OCI-LY1 (cell line): ENCODE measurements around the gene TCF4.

ENCODE experiments used
- H2AFZ ChIP-seq: fragments of 200-600 bp; sonication (generic), shearing (Covaris generic); 2 replicates; pipeline ENCODE4 v1.6.0; 2014; ENCODE audit warnings: antibody characterized with exemption, mild to moderate bottlenecking, low read length
- H3F3A ChIP-seq: fragments of 200-600 bp; sonication (generic), shearing (Covaris generic); 2 replicates; pipeline ENCODE4 v1.6.0; 2014; ENCODE audit warnings: mild to moderate bottlenecking, antibody characterized with exemption, low read length, moderate library complexity; ENCODE audit not compliant: insufficient read depth
- H3K27ac ChIP-seq: fragments of 200-600 bp; sonication (generic); 2 replicates; pipeline ENCODE4 v1.5.1; 2014; ENCODE audit warnings: low read length, mixed run types, mild to moderate bottlenecking, low read depth; ENCODE audit not compliant: poor library complexity, severe bottlenecking
- H3K27me3 ChIP-seq: fragments of 200-600 bp; sonication (generic); 2 replicates; pipeline ENCODE4 v1.6.0; 2014; ENCODE audit warnings: antibody characterized with exemption, mild to moderate bottlenecking, low read length, moderate library complexity; ENCODE audit not compliant: insufficient read depth
- H3K36me3 ChIP-seq: fragments of 200-600 bp; sonication (generic); 2 replicates; pipeline ENCODE4 v1.6.1; 2014; ENCODE audit warnings: mild to moderate bottlenecking, antibody characterized with exemption, low read length, moderate library complexity, mixed read lengths; ENCODE audit not compliant: insufficient read depth
- H3K4me1 ChIP-seq: fragments of 200-600 bp; sonication (generic); 2 replicates; pipeline ENCODE4 v1.5.1; 2014; ENCODE audit warnings: mild to moderate bottlenecking, low read length, moderate library complexity; ENCODE audit not compliant: insufficient read depth, severe bottlenecking
- H3K4me2 ChIP-seq: fragments of 200-600 bp; sonication (generic), shearing (Covaris generic); 2 replicates; pipeline ENCODE4 v1.6.1; 2014; ENCODE audit warnings: low read length
- H3K4me3 ChIP-seq: fragments of 200-600 bp; sonication (generic); 2 replicates; pipeline ENCODE4 v1.5.1; 2014; ENCODE audit warnings: low read length, low read depth, mild to moderate bottlenecking, mixed read lengths; ENCODE audit not compliant: poor library complexity, severe bottlenecking
- H3K79me2 ChIP-seq: fragments of 200-600 bp; shearing (Covaris generic); 2 replicates; pipeline ENCODE4 v1.6.1; 2016; ENCODE audit warnings: mixed run types, low read length, mixed read lengths; ENCODE audit not compliant: insufficient read depth
- H3K9ac ChIP-seq: fragments of 200-600 bp; sonication (generic), shearing (Covaris generic); 2 replicates; pipeline ENCODE4 v1.6.1; 2014; ENCODE audit warnings: mild to moderate bottlenecking, low read length, mixed read lengths
- H3K9me2 ChIP-seq: fragments of 200-600 bp; sonication (generic), shearing (Covaris generic); 2 replicates; pipeline ENCODE4 v1.6.1; 2014; ENCODE audit warnings: low read depth, mild to moderate bottlenecking, low read length, mixed read lengths
- H3K9me3 ChIP-seq: fragments of 200-600 bp; shearing (Covaris generic); 2 replicates; pipeline ENCODE4 v1.6.1; 2014; ENCODE audit warnings: low read length, mixed read lengths
- H4K20me1 ChIP-seq: fragments of 200-600 bp; sonication (generic), shearing (Covaris generic); 2 replicates; pipeline ENCODE4 v1.6.0; 2016; ENCODE audit warnings: mild to moderate bottlenecking, low read length; ENCODE audit not compliant: insufficient read depth
- CTCF ChIP-seq: fragments of 200-600 bp; sonication (generic), shearing (Covaris generic); IDR thresholded peaks from 2 replicates; pipeline ENCODE4 v1.5.1; 2017; ENCODE audit warnings: mild to moderate bottlenecking, antibody characterized with exemption, low read length, moderate library complexity, mixed read lengths
- EZH2 ChIP-seq: fragments of 200-600 bp; sonication (generic), shearing (Covaris generic); IDR thresholded peaks from 2 replicates; pipeline ENCODE4 v1.8.0; 2017; ENCODE audit warnings: borderline replicate concordance, mixed run types, mild to moderate bottlenecking, antibody characterized with exemption, low read length, moderate library complexity, mixed read lengths

The TCF4 gene

DNA sequence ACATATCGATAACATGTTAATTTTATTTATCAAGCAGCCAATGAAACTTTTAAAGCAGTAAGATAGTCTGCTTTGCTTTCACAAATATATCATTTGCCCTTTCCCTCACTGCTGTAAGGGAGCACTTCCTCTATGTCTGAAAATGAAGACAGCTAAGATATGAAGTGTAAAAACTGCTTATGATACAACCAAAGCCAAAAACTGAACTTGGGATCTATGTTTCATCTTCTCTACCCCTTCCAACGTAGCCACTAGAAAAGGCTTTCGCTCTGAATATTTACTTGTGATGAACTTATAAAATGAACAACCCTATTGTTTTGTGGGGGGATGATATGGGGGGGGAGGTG lies 140.3 kb downstream of the TCF4 start:
- H3K9ac ChIP-seq, result peak overlapping the region; percentile 53
- H3K4me1 ChIP-seq, result peaks cover 82% of the 10 kb centered on the region
- H4K20me1 ChIP-seq, result no peaks in the 10 kb centered on the region
- peaks cover 8% of the 10 kb centered on the region for H3K79me2 ChIP-seq
- H3K36me3 ChIP-seq, result peaks cover 18% of the 10 kb centered on the region
- 0 out of 2 replicates have a peak, but pooled peaks cover 3% of the 10 kb centered on the region for H3F3A ChIP-seq
- peak overlapping the region; percentile 94 for H3K27ac ChIP-seq
- peaks cover 13% of the 10 kb centered on the region; the same call in 1 of the 2 replicates for H3K9me3 ChIP-seq
- peak overlapping the region; percentile 51 for H3K4me2 ChIP-seq
- H3K9me2 ChIP-seq, result no peaks in the 10 kb centered on the region
- peak overlapping the region; percentile 16 for H3K4me3 ChIP-seq
- TF ChIP-seq CTCF (no peak), EZH2 (no peak)
- no peak overlapping the region for H2AFZ ChIP-seq
- H3K27me3 ChIP-seq, result no peaks in the 10 kb centered on the region

DNA sequence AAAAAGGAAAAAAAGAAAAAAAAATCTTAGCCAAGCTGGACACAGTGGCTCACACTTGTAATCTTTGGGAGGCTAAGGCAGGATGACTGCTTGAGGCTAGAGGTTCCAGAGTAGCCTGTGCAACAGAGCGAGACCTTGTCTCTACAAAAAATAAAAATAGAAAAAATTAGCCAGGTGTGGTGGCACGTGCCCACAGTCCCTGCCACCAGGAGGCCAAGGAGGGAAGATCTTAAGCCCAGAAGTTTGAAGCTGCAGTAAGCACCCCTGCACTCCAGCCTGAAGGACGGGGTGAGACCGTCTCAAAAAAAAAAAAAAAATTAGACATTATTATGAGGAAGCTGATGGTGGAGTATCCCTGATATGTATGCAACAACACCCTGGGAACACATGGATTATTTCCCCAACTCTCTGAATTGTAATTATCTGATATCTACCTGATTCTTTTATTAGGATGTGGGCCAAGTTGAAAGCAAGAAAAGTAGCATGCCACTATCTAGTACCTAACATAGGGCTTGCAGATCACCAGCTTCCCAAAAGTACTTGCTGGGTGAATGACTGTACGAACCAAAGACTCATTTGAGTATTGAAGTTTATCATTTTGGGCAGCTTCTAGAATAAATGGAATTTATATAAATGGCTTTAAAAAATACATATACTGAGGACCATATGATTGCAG lies 140.9 kb downstream of the TCF4 start:
- Histone ChIP-seq H3K4me1 (peaks cover 82% of the 10 kb centered on the region), H3K4me2 (peak overlapping the region; percentile 51), H2AFZ (no peak overlapping the region), H3K27ac (peak overlapping the region; percentile 94), H3K9me2 (no peaks in the 10 kb centered on the region), H3F3A (0 out of 2 replicates have a peak, but pooled peaks cover 3% of the 10 kb centered on the region), H3K9me3 (peaks cover 13% of the 10 kb centered on the region; the same call in 1 of the 2 replicates), H3K9ac (peak overlapping the region; percentile 53), H3K36me3 (peaks cover 18% of the 10 kb centered on the region), H4K20me1 (no peaks in the 10 kb centered on the region), H3K79me2 (peaks cover 13% of the 10 kb centered on the region), H3K27me3 (no peaks in the 10 kb centered on the region), H3K4me3 (peak overlapping the region; percentile 16)
- TF ChIP-seq EZH2 (no peak), CTCF (no peak)

DNA sequence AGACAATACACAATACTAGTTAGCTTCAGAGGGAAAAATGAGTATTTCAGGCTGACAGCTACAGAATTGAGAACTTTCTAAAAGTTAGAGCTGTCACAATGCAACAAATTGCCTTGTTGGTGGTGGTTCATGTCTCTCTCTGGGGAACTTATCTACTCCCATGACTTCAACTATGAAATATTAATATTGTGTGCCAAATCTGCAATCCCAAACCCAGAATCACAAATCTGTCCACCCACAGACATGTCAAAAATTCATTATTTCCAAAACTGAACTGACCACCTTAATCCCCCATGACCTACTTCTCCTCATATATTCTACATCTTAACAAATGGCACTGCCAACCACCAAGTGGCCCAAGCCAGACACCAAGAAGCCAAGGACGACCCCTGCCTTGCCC lies 143.5 kb downstream of the TCF4 start:
- no peak overlapping the region for H3K9ac ChIP-seq
- H3K4me1 ChIP-seq, result peaks cover 82% of the 10 kb centered on the region
- TF ChIP-seq EZH2 (no peak), CTCF (no peak)
- H3K27me3 ChIP-seq, result no peaks in the 10 kb centered on the region
- H2AFZ ChIP-seq, result no peak overlapping the region
- H3K79me2 ChIP-seq, result peaks cover 22% of the 10 kb centered on the region
- no peaks in the 10 kb centered on the region for H4K20me1 ChIP-seq
- H3K27ac ChIP-seq, result peak overlapping the region; percentile 91
- peaks cover 18% of the 10 kb centered on the region for H3K36me3 ChIP-seq
- H3K4me3 ChIP-seq, result no peak overlapping the region
- H3K9me2 ChIP-seq, result no peaks in the 10 kb centered on the region
- 0 out of 2 replicates have a peak, but pooled peaks cover 3% of the 10 kb centered on the region for H3F3A ChIP-seq
- H3K9me3 ChIP-seq, result peaks cover 13% of the 10 kb centered on the region; the same call in 1 of the 2 replicates
- H3K4me2 ChIP-seq, result no peak overlapping the region
